K562 (cell line): ENCODE measurements around the gene RERE. TPM values are rescaled to one million over a fixed set of nuclear protein-coding genes. Genes with fewer than 3 reads are reported as not detected.

Experiments used
- ATAC-seq: fragments of 200-7000 bp; cut with Tn5 transposase; 3 replicates; pipeline ENCODE4 v1.9.1; 2020; ENCODE audit warnings: moderate library complexity
- BruUV-seq: library from RNA; stranded (reverse); fragments of 400-500 nt; replicated peaks from 2 replicates; lab custom pipeline; 2021; lab: Mats Ljungman, UMichigan
- CTCF ChIA-PET: fragments of 300-600 bp; formaldehyde crosslinking; extraction: SDS; loops from one replicate; lab custom pipeline; 2021; ENCODE audit warnings: low intra/inter-chr PET ratio; lab: Yijun Ruan, JAX
- POLR2A ChIA-PET: fragments of 300-600, 350-650 bp; sonication (Branson Sonifier 250); formaldehyde crosslinking; extraction: SDS; loops from one replicate; lab custom pipeline; 2021; ENCODE audit warnings: antibody characterized with exemption, inconsistent platforms; lab: Yijun Ruan, JAX
- DNase-seq, 4 experiments: peaks; one replicate each; pipeline versions ENCODE4 v3.0.0 to v3.0.0-alpha.2; 2011 to 2018; ENCODE audit warnings: low spot score in 3 of 4, mixed read lengths in 3 of 4; ENCODE audit errors: extremely low read depth in 1 of 4
- FAIRE-seq: peaks from 2 replicates; lab custom pipeline; 2011; peaks lifted over from hg19 to GRCh38; lab: Jason Lieb, UNC
- H2AFZ ChIP-seq: 2 replicates; pipeline ENCODE4 v1.6.0; 2011; ENCODE audit warnings: low read depth, low read length, control low read depth, inconsistent platforms
- H3K27ac ChIP-seq: fragments of 200-600 bp; 3 replicates; pipeline ENCODE4 v1.8.0; 2011; ENCODE audit warnings: low read depth, mild to moderate bottlenecking, control low read depth, inconsistent platforms, low read length, moderate library complexity, mixed read lengths; ENCODE audit errors: extremely low read depth
- H3K27me3 ChIP-seq, 2 experiments: fragments of 300-600 bp in 1 of 2; 2 replicates in 1 of 2; 3 replicates in 1 of 2; pipeline versions ENCODE4 v1.6.0 to v1.8.0; 2011; ENCODE audit warnings: inconsistent platforms in 2 of 2, low read length in 2 of 2, mild to moderate bottlenecking in 1 of 2, mixed read lengths in 1 of 2, moderate library complexity in 1 of 2; ENCODE audit not compliant: control insufficient read depth in 2 of 2, insufficient read depth in 2 of 2
- H3K36me3 ChIP-seq: fragments of 300-600 bp; 3 replicates; pipeline ENCODE4 v1.8.0; 2011; ENCODE audit warnings: mild to moderate bottlenecking, low read length, inconsistent platforms; ENCODE audit not compliant: control insufficient read depth, insufficient read depth
- H3K4me1 ChIP-seq, 2 experiments: fragments of 200-600 bp in 1 of 2; replicated peaks in 1 of 2; 2 replicates in 1 of 2; 3 replicates in 1 of 2; pipeline versions ENCODE4 v1.5.1 to v1.8.0; 2011; ENCODE audit warnings: inconsistent platforms in 2 of 2, low read length in 2 of 2, mild to moderate bottlenecking in 1 of 2, mixed read lengths in 1 of 2, moderate library complexity in 1 of 2; ENCODE audit not compliant: control insufficient read depth in 2 of 2, insufficient read depth in 2 of 2
- H3K4me2 ChIP-seq: 2 replicates; pipeline ENCODE4 v1.6.1; 2011; ENCODE audit warnings: low read length, control low read depth, inconsistent platforms, mixed read lengths; ENCODE audit not compliant: insufficient read depth
- H3K4me3 ChIP-seq: fragments of 200-600 bp; sonication (generic), shearing (Covaris generic); 2 replicates; pipeline ENCODE4 v1.5.1; 2016; ENCODE audit warnings: control low read depth, inconsistent platforms
- H3K79me2 ChIP-seq: fragments of 200-600 bp; 3 replicates; pipeline ENCODE4 v1.8.0; 2011; ENCODE audit warnings: low read length, inconsistent platforms; ENCODE audit not compliant: control insufficient read depth, insufficient read depth
- H3K9ac ChIP-seq, 2 experiments: 2 replicates each; pipeline versions ENCODE4 v1.6.0 to v1.6.1; 2011; ENCODE audit warnings: low read depth in 2 of 2, low read length in 2 of 2, control low read depth in 1 of 2, inconsistent platforms in 1 of 2, mild to moderate bottlenecking in 1 of 2, mixed read lengths in 1 of 2; ENCODE audit not compliant: insufficient read depth in 1 of 2
- H3K9me1 ChIP-seq: one replicate; pipeline ENCODE4 v1.6.0; 2011; ENCODE audit warnings: inconsistent platforms, mild to moderate bottlenecking, low read length, moderate library complexity; ENCODE audit not compliant: control insufficient read depth, insufficient read depth
- H3K9me3 ChIP-seq: replicated peaks from 2 replicates; pipeline ENCODE4 v1.5.1; 2011; ENCODE audit warnings: low read depth, low read length, inconsistent platforms; ENCODE audit not compliant: control insufficient read depth, insufficient read depth
- H4K20me1 ChIP-seq: replicated peaks from 2 replicates; pipeline ENCODE4 v1.6.1; 2011; ENCODE audit warnings: low read length, inconsistent platforms, mixed read lengths; ENCODE audit not compliant: control insufficient read depth, insufficient read depth
- ARNT ChIP-seq, 2 experiments: fragments of 450-650 bp; IDR thresholded peaks; 2 replicates each; pipeline ENCODE4 v1.6.1; 2016; ENCODE audit warnings: mild to moderate bottlenecking in 1 of 2
- ATF2 ChIP-seq: sonication (generic); formaldehyde crosslinking; IDR thresholded peaks from 2 replicates; pipeline ENCODE4 v1.8.1; 2022; ENCODE audit warnings: missing genetic modification reagents
- C11orf30 ChIP-seq: fragments of 450-650 bp; IDR thresholded peaks from 2 replicates; pipeline ENCODE4 v1.6.1; 2016; ENCODE audit warnings: low read depth, mild to moderate bottlenecking
- CHD2 ChIP-seq: IDR thresholded peaks from 2 replicates; pipeline ENCODE4 v1.6.1; 2011; ENCODE audit warnings: low read depth, low read length
- CHD7 ChIP-seq: fragments of 200-600 bp; sonication (generic); IDR thresholded peaks from one replicate; pipeline ENCODE4 v1.6.1; 2012; ENCODE audit warnings: mild to moderate bottlenecking, low read depth, low read length, inconsistent platforms
- HDAC1 ChIP-seq, 2 experiments: fragments of 450-650 bp; IDR thresholded peaks; 2 replicates each; pipeline ENCODE4 v1.6.1; 2016 to 2017; ENCODE audit warnings: inconsistent platforms in 1 of 2, mild to moderate bottlenecking in 1 of 2, moderate library complexity in 1 of 2
- MCM5 ChIP-seq: fragments of 450-650 bp; IDR thresholded peaks from 2 replicates; pipeline ENCODE4 v1.6.1; 2016; ENCODE audit warnings: low read depth
- SMAD2 ChIP-seq: fragments of 150-350 bp; IDR thresholded peaks from 2 replicates; pipeline ENCODE4 v1.6.1; 2014; ENCODE audit warnings: low read depth, mild to moderate bottlenecking, low read length
- TSC22D4 ChIP-seq: fragments of 450-650 bp; IDR thresholded peaks from 2 replicates; pipeline ENCODE4 v1.6.1; 2016; ENCODE audit warnings: missing genetic modification characterization, missing biosample characterization, control low read depth
- ZBED1 ChIP-seq: IDR thresholded peaks from 2 replicates; pipeline ENCODE4 v1.6.1; 2014
- ZNF507 ChIP-seq: conservative IDR thresholded peaks from 2 replicates; pipeline ENCODE4 v1.6.1; 2017; ENCODE audit warnings: missing genetic modification characterization, missing compliant biosample characterization
- ZNF696 ChIP-seq: fragments of 250-450 bp; sonication (Bioruptor Pico); conservative IDR thresholded peaks from 2 replicates; pipeline ENCODE4 v1.4.0; 2020; ENCODE audit warnings: mild to moderate bottlenecking, moderate library complexity
- WGBS: fragments of 100-300 bp; shearing (Covaris generic); methylation state at CpG from one replicate; pipeline ENCODE4 v1.1.6; 2016; ENCODE audit warnings: low coverage, mixed read lengths; ENCODE audit not compliant: insufficient coverage; ENCODE audit errors: missing lambda C conversion rate; 5-methylcytosine and 5-hydroxymethylcytosine counted together
- in situ Hi-C: fragments of 300-500 bp; cut with MboI; formaldehyde crosslinking; loops from 4 replicates; pipeline ENCODE4 v1.15.0; 2018; ENCODE audit warnings: inconsistent platforms, mixed read lengths
- intact Hi-C: fragments of 100-400 bp; cut with micrococcal nuclease; formaldehyde crosslinking; loops from 2 replicates; pipeline ENCODE4 v1.14.2; 2022
- polyA plus RNA-seq, 8 experiments: library from polyadenylated mRNA; depleted of rRNA in 4 of 8; stranded (reverse) in 5 of 8; unstranded in 3 of 8; fragments of >200 nt; fragmentation: Nextera tagmentation in 2 of 8; fragmentation: Illumina TruSeq in 1 of 8; extraction: Ambion mirVana in 2 of 8; extraction: Trizol in 1 of 8; gene quantifications; 2 replicates each; pipeline versions ENCODE4 v1.2.1 to v1.2.3, GENCODE V29; 2011 to 2014; ENCODE audit warnings: inconsistent platforms in 1 of 8, missing spikeins in 1 of 8
- total RNA-seq, 7 experiments: library from RNA; depleted of rRNA in 6 of 7; stranded (reverse); fragments of >200 nt in 6 of 7; fragmentation: Illumina TruSeq in 2 of 7; extraction: Trizol in 2 of 7; gene quantifications; 2 replicates each; pipeline versions ENCODE4 v1.2.1 to v1.2.3, GENCODE V29; 2011 to 2021; ENCODE audit warnings: low replicate concordance in 1 of 7

RERE gene
- total and polyA plus RNA-seq, 9 of the 15 experiments (the other 6 are each of a cell fraction or from before 2014, with no cell fraction given): 3.0 to 51.5 (median 13.4) TPM

GRCh38 chr1:8460132-8460544, 357.3 kb downstream of the RERE start:
- ATAC-seq (no peak), DNase-seq (no peak), FAIRE-seq (no peak)
- Histone ChIP-seq H3K9me3 (no peaks in the 10 kb centered on the region), H3K9ac (no peak overlapping the region), H3K4me2 (no peak overlapping the region), H3K9me1 (no peaks in the 10 kb centered on the region), H2AFZ (no peak overlapping the region), H3K36me3 (peaks cover 5% of the 10 kb centered on the region), H3K4me3 (no peak overlapping the region), H4K20me1 (0 out of 2 replicates have a peak, but pooled peaks cover 5% of the 10 kb centered on the region), H3K27me3 (no peaks in the 10 kb centered on the region), H3K4me1 (peaks cover 12 to 13% of the 10 kb centered on the region in 2 experiments; a peak in 4 of 5 replicates), H3K79me2 (no peaks in the 10 kb centered on the region; the same call in 2 of the 3 replicates), H3K27ac (no peak overlapping the region)
- CTCF ChIA-PET: no interaction called here
- intact Hi-C loops: no loop called here
- 92% methylated on average over 4 of the region's 4 CpGs for WGBS
- in situ Hi-C loops: no loop called here
- POLR2A ChIA-PET: interaction anchor here (1.3 to 2.1 kb wide), 3 partner anchors 9 to 49 kb away, joined by 3 to 4 read pairs (median 3); no protein-coding TSS in a partner anchor
- no TSS peak for BruUV-seq
- TF ChIP-seq C11orf30 (no peak), CHD7 (no peak), ARNT (IDR thresholded peaks at IDR 0.05) (no peak), HDAC1 (IDR thresholded peaks at IDR 0.05) (no peak), ZNF507 (tag) (no peak), TSC22D4 (tag) (no peak), CHD2 (no peak), SMAD2 (no peak), ZBED1 (no peak), ATF2 (CRISPR knock-in tag) (no peak), ZNF696 (CRISPR knock-in tag) (no peak), MCM5 (no peak)
